GM18526 (cell line): ENCODE data around the gene SELENOI.

Source experiments
- POLR2A ChIP-seq: IDR thresholded peaks from 3 replicates; pipeline ENCODE4 v1.6.1; 2011; ENCODE audit not compliant: insufficient read length; ENCODE audit errors: extremely low read depth

The SELENOI gene

DNA sequence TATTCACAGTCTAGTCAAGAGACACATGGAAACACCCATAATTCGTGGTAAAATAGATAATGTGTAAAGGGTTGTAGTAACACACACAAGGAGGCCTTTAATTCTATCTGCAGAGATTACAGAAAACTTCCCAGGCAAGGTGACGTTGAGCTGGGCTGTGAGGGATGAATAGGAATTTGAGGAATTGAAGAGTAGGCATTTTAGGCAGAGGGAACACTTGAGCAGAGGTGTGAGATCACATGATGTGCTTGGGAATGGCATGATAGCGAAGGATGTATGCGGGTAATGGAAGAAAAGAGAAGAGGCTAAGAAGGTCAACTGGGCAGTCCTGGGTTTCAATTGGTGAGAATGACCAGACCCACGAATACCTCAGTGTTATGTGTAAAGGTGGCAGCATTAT, 76.0 kb downstream of the SELENOI start:
- no peak for TF ChIP-seq POLR2A

DNA sequence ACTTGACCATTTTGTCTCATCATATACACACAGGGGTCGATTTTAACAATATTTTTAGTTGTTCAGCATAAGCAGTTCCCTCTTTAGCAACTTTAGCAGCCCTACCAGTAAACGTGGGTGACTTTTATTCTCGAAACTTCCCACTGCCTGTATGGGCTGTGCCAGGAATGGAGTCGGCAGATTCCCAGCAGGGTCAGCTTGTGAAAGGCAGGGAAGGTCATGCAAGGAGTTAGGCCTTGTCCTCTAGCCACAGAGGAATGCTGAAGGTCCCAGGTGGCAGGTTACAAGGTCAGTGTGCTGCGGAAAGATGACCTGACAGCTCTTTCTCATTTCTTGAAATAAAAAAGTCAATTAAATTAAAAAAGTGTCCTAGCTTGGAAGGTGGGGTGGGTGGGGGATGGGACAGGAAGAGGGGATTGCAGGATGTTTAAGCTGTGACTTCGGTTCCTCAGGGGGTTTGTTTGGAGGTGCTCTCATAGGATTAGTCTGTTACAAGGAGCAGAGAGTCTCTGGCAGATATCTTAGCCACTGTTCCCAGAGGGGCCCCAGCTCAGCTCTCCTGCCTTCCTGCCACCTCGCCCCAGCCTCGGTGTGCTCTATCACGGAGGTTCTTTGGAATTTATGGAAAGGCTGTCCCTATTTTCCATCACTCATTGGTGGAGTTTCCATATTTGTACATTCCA, 77.1 kb downstream of the SELENOI start:
- TF ChIP-seq POLR2A: no peak

DNA sequence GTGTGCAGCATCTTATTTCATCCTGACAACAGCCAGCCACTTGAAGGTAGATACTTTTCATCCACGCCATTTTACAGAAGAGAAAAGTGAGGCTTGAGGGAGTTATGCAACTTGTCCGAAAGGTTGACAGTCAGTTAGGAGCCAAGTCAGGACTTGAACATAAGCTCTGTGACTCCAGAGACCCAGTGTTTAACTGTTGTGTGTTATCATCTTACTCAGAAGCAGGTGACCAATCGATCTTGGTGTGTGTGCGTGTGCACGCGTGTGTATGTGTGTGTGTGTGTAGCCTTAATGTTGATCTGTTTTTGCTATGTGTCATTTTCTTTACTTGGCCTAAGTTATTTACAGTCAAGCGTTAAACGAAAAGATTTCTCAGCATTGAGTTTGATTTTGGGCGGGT, 77.8 kb downstream of the SELENOI start:
- no peak for TF ChIP-seq POLR2A

DNA sequence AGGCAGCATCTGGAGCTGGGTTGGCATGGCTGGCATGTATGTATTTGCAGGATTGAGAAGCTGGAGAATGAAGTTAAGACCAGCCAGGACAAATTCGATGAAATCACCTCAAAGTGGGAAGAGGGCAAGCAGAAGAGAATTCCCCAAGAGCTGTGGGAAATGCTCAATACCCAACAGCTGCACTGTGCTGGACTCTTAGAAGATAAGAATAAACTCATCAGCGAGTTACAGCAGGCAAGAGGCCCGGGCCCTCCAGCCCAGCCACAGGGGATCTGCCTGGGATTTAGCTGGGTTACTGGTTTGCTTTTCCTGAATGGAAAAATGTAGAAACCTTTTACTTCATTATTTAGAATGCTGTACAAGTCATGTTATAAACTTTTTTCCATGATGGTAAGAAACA, 78.3 kb downstream of the SELENOI start:
- TF ChIP-seq POLR2A: no peak

DNA sequence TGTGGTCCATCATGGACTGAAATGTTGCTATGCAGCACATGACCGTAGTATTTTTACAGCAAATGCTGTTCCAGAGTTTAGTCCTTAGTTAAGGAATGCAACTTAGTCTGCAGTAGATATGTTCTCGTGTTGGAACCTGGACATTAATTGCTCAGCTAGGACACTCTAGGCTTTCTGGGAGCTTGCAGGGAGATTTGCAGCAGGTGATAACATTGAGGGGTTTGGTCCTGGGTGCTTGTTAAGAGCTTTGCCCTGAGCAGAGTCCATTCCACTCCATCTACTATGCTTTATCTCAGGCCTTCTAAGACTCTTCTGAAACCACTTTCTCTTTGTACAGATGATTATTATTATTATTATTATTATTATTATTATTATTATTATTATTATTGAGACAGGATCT, 82.9 kb downstream of the SELENOI start:
- TF ChIP-seq POLR2A: no peak

DNA sequence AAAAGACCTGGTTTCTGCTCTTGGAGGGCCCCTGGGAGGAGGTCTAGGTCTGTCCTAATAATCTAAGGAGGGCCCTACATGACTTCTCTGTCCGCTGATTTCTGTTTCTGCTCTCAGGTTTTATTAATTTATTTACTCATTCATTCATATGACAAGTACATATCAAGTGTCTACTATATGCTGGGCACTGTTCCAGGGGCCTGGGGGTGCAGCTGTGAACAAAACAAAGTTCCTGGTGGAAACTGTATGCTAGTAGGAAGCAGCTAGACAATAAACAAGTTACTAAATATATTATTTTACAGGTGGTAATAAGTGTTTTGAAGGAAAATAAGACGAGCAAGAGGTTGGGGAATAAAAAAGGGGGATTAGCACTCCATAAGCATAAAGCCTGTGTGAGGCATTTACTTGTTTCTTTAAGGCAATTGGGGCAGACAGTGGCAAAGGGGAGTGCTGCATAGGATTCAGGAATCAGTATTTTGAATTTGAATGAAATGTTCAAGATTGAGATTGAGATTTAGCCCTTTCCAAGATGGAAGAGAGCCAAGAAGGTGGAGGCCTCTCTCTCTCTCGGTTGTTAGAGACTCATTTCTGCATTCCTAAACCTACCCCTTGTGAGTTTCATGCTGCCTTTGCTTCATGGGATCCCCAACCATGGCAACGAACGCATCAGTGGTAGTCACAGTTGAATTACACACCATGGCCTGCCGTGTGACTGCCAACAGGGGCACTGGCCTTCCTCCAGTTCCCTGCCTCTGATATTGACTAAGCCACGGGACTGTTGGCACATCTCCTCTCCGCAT, 84.0 kb downstream of the SELENOI start:
- no peak for TF ChIP-seq POLR2A

DNA sequence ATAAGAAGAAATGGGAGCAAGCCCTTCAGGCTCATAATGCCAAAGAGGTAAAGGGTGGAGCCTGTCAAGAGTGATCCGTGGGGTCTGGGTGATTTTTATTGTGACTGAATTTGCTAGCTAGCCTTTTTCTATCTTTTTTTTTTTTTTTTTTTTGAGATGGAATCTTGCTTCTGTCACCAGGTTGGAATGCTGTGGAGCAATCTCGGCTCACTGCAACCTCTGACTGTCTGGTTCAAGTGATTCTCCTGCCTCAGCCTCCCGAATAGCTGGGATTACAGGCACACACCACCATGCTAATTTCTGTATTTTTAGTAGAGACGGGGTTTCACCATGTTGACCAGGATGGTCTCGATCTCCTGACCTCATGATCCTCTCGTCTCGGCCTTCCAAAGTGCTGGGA, 84.9 kb downstream of the SELENOI start:
- TF ChIP-seq POLR2A: no peak

DNA sequence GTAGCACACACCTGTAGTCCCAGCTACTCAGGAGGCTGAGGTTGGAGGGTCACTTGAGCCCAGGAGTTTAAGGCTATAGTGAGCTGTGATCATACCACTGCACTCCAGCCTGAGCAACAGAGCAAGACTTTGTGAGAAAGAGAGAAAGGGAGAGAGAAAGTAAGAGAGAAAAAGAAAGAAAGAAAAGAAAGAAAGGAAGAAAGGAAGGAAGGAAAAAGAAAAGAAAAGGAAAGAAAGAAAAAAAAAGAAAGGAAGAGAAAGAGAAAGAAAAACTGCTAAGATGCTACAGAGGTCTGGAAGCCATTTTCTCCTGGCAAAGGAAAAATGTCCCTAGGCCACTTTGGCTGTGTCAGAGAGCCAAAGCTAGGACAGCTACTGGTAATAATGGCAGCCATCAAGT, 86.4 kb downstream of the SELENOI start:
- no peak for TF ChIP-seq POLR2A

DNA sequence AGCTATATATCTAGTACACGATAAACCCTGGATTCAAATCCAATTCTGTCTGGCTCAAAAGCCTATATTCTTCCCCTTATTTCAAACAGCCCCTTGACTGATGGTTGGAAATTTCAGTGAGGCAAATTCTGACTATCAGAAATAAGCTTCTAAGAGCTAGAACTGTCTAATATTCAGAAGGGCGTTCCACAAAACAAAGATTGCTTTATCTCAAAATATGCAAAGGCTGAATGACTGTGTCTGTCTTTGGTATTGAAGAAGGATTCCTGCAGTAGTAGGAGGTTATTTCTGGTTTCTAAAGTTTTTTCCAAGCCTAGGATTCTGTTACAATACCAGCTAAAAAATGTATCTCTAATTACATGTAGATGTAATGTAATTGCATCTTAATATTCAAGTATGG, 86.9 kb downstream of the SELENOI start:
- TF ChIP-seq POLR2A: no peak

DNA sequence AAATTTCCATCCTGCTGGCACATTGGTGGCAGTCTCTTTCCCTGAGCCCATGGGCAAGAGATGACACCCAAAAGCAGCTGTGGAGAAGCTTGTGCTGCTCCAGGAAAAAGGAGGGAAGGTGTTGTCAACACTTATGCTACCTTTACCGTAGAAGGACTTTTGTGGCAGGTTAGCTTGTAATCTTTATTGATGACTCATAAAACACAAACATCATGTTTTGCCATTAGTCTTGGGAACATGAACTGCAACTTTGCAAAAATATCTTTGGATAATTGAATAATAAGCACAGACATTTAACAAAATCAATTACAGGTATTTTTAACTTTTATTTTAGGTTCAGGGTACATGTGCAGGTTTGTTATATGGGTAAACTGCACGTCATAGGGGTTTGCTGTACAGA, 89.2 kb downstream of the SELENOI start:
- no peak for TF ChIP-seq POLR2A

DNA sequence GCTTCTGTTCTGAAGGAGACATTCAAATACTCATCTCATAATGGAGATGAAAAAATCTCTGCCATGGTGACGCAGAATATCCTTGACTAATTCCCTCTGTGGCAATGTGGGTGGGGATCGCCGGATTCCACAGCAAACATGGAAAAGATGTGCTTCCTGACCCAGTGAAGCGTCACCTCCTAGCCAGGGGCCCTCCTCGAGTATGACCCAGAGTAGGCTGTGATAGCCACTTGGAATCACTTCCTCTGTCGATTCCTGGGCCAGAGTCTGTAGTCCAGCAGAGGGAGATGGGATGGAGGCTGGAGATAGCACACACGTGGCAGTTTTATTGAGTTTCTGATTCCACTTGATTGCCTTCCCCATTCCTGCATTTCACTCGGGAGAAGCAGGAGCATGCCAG, 92.6 kb downstream of the SELENOI start:
- no peak for TF ChIP-seq POLR2A

DNA sequence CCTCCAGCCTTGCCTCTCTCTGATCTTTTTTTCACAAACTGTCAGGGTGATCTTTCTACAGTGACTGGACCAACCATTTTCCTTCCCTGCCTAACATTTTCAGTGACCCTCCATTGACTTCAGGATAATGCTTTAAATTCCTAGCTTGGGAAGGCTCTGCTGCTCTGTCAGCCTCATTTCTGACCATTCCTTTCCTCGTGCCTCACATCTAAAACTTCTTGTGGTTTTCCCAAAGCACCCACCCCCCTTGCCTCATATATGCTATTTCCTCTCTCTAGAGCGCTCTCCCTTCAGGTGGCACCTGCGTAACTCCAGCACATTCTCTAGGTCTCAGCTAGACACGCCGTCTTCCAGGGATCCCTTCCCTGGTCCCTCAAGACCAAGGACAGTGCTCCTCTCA, 93.0 kb downstream of the SELENOI start:
- TF ChIP-seq POLR2A: no peak

DNA sequence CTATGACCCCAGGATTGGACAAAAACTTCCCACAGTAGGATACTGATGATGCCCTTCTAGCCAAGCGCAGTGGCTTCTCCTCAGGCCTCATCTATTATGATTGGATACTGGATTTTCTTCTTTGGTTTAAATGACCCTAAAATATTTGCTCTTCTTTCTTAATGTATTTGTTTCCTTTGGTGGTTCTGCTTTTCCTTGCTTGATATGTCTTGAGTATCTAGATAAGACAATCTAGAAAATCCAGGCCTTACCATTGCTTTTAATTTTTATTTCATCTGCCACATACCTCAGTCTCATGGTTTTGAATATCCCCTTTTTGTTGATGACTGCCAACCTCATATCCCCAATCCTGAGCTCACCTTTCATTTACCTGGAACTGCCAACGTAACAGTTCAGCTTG, 96.4 kb downstream of the SELENOI start:
- no peak for TF ChIP-seq POLR2A

DNA sequence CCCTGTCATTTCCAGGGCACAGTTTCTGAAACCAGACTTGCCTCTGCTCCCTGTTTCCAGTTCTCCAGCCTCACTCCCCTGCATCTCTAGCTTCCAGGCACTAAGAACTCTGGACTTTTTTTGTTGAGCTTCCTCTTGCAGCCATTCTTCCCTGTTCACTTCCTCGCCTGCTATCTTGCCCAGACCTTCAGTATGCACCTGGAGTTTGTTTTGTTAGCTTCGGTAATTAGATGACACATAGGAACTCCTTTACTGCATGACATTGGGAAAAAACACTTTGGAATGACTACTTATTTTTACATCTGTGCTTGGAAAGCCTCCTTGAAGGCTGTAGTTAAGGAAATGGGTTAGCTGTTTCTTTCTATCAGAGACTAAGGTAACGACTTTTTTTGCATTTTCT, 96.8 kb downstream of the SELENOI start:
- no peak for TF ChIP-seq POLR2A

DNA sequence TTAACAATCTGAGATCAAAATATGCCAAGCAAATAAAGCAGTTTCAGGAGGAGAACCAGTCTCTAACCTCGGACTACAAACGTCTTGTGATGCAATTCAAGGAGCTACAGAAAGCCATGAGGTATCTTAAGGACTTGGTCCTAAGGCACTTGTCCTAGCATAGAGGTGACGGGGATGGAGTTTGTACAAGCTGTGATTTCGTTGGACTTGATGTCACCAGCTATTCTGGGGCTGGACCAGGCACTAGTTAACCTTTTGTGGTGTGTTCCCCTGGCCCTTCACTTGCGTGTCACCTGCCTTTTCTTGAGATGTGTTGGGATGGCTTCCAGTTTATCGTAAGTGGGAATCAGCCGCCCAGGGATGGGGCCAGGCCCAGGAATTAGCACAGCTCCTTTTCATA, 98.3 kb downstream of the SELENOI start:
- TF ChIP-seq POLR2A: no peak
